ENCODE data around the gene GABRG3. TPM values are rescaled to one million over a fixed set of nuclear protein-coding genes. Genes with fewer than 3 reads are reported as not detected.

The GABRG3 gene
- total RNA-seq, 1 donor from 2014 or later = 0.06 TPM

GRCh38 chr15:27541581-27541980 lies 570.6 kb downstream of the GABRG3 start:
- TF ChIP-seq CTCF (conservative IDR thresholded peaks at IDR 0.05; ENCODE audit: low read depth, low read length) = no peak
- no peak for DNase-seq (ENCODE audit: low read depth)
- no peak overlapping the region for H3K4me3 ChIP-seq (ENCODE audit: low read depth, low read length)

- no peak for TF ChIP-seq CTCF (conservative IDR thresholded peaks at IDR 0.05; ENCODE audit: low read depth, low read length)
- DNase-seq (ENCODE audit: low read depth) = peak; percentile 16
- H3K4me3 ChIP-seq (ENCODE audit: low read depth, low read length) = no peak overlapping the region
Measured at GRCh38 chr15:27545494-27546255, 574.7 kb downstream of the GABRG3 start.

DNA sequence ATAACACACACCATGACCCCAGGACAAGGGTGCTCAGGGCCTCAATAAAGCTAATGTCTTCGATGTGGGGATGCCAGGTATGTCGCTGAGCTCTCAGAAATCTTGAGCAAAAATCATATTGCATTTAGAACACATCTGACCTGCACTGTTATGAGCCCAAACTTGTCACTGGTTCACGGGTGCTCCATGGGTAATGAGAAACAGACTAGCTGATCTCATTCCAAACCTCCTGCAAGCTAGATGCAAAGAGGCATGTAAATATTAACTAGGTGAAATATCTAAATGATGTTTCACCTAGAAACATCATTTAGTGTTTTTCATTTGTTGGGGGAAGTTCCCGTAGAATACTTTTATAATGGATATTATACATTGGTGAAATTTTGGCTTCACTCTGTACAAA lies 578.8 kb downstream of the GABRG3 start:
- DNase-seq (ENCODE audit: low read depth) = peak; percentile 31

DNA sequence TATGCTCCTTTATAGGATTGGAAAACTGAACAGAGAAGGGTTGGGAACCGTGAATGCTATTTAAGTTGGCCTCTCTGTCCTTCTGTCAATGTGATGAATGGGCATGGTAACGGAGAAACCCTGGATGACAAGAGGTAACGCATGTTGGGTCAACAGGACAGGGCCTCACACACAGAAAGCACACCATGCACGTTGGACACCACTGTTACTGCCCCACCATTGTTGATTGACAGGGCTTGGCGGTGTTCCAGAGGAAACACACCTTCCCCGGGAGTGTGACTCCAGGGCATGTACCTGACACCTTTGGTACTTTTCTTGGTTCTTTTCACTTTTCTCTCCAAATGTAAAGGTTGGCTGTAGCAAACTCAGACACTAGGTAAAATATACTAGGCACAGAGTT lies 579.7 kb downstream of the GABRG3 start:
- no peak for DNase-seq (ENCODE audit: low read depth)
- TF ChIP-seq CTCF (conservative IDR thresholded peaks at IDR 0.05; ENCODE audit: low read depth, low read length) = no peak
- no peak overlapping the region for H3K4me3 ChIP-seq (ENCODE audit: low read depth, low read length)

More for the DNA sequence above, 578.8 kb downstream of the GABRG3 start:
- H3K4me3 ChIP-seq (ENCODE audit: low read depth, low read length) = no peak overlapping the region
- no peak for TF ChIP-seq CTCF (conservative IDR thresholded peaks at IDR 0.05; ENCODE audit: low read depth, low read length)

GRCh38 chr15:27561816-27562215 lies 590.8 kb downstream of the GABRG3 start:
- H3K4me3 ChIP-seq (ENCODE audit: low read depth, low read length) = no peak overlapping the region
- no peak for DNase-seq (ENCODE audit: low read depth)
- no peak for TF ChIP-seq CTCF (conservative IDR thresholded peaks at IDR 0.05; ENCODE audit: low read depth, low read length)

- TF ChIP-seq CTCF (conservative IDR thresholded peaks at IDR 0.05; ENCODE audit: low read depth, low read length) = no peak
- no peak overlapping the region for H3K4me3 ChIP-seq (ENCODE audit: low read depth, low read length)
- no peak for DNase-seq (ENCODE audit: low read depth)
Measured at GRCh38 chr15:27563765-27564370, 592.9 kb downstream of the GABRG3 start.

GRCh38 chr15:27564656-27565055 lies 593.7 kb downstream of the GABRG3 start:
- no peak for TF ChIP-seq CTCF (conservative IDR thresholded peaks at IDR 0.05; ENCODE audit: low read depth, low read length)
- no peak for DNase-seq (ENCODE audit: low read depth)
- H3K4me3 ChIP-seq (ENCODE audit: low read depth, low read length) = no peak overlapping the region

Measured in epithelial cell of proximal tubule (primary cell).